Measurements from ENCODE around the gene NAGK.

DNA sequence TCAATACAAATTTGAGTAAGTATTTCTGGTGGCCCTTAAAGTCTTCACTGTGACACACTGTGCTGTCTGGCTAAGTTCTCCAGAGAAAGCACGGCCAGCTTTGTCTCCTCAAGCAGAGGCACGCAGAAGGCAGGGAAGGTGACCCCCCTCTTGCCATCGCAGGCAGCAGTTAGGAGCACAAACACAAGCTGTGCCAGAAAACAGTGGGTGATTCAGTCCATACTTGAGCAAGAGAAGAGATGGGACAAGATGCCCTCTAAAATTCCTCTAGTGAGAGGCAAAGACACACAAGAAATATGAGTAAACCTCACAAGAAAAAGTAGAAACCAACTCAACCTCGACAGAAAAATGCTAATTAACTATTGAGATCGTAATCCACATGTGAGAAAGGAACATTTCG, 51.7 kb downstream of the NAGK start:
- TF ChIP-seq EZH2phosphoT487 (IDR thresholded peaks at IDR 0.05; ENCODE audit: unreplicated experiment) (no peak), ZNF114 (CRISPR knock-in tag; IDR thresholded peaks at IDR 0.05) (no peak), JUNB (IDR thresholded peaks at IDR 0.05; ENCODE audit: unreplicated experiment) (no peak)
- TF ChIP-seq, protein P1, sequence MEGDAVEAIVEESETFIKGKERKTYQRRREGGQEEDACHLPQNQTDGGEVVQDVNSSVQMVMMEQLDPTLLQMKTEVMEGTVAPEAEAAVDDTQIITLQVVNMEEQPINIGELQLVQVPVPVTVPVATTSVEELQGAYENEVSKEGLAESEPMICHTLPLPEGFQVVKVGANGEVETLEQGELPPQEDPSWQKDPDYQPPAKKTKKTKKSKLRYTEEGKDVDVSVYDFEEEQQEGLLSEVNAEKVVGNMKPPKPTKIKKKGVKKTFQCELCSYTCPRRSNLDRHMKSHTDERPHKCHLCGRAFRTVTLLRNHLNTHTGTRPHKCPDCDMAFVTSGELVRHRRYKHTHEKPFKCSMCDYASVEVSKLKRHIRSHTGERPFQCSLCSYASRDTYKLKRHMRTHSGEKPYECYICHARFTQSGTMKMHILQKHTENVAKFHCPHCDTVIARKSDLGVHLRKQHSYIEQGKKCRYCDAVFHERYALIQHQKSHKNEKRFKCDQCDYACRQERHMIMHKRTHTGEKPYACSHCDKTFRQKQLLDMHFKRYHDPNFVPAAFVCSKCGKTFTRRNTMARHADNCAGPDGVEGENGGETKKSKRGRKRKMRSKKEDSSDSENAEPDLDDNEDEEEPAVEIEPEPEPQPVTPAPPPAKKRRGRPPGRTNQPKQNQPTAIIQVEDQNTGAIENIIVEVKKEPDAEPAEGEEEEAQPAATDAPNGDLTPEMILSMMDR (conservative IDR thresholded peaks at IDR 0.05; ENCODE audit: low read depth in 2 of 2), result no peak

Measured in GM23338 (cell line).